PC-9 (cell line): Measurements from ENCODE around the gene TPX2. TPM values are rescaled to one million over a fixed set of nuclear protein-coding genes. Genes with fewer than 3 reads are reported as not detected.

Experiments
- BruUV-seq: library from RNA; stranded (reverse); fragments of 400-500 nt; replicated peaks from 2 replicates; lab custom pipeline; 2021; lab: Mats Ljungman, UMichigan
- CTCF ChIA-PET: fragments of 300-600 bp; sonication (Branson Sonifier 250); formaldehyde crosslinking; loops from one replicate; lab custom pipeline; 2022; ENCODE audit warnings: antibody characterized with exemption; lab: Charles Lee
- POLR2A ChIA-PET: fragments of 300-600 bp; sonication (Branson Sonifier 250); formaldehyde crosslinking; loops from one replicate; lab custom pipeline; 2022; ENCODE audit warnings: antibody characterized with exemption; ENCODE audit not compliant: unreplicated experiment; lab: Charles Lee
- DNase-seq, 2 experiments: peaks; one replicate each; pipeline versions ENCODE4 v3.0.0 to v3.0.0-alpha.2; 2015 to 2022; ENCODE audit warnings: mixed read lengths in 1 of 2
- H2AFZ ChIP-seq: fragments of 200-600 bp; sonication (generic); 2 replicates; pipeline ENCODE4 v1.8.1; 2017; ENCODE audit warnings: antibody characterized with exemption
- H3F3A ChIP-seq: fragments of 200-600 bp; sonication (generic); 2 replicates; pipeline ENCODE4 v1.8.1; 2017; ENCODE audit warnings: antibody characterized with exemption, mild to moderate bottlenecking, low read depth; ENCODE audit not compliant: insufficient read depth
- H3K27ac ChIP-seq: fragments of 200-600 bp; sonication (generic); 2 replicates; pipeline ENCODE4 v1.6.1; 2016; ENCODE audit warnings: mixed run types
- H3K27me3 ChIP-seq: fragments of 200-600 bp; sonication (generic); 2 replicates; pipeline ENCODE4 v1.6.1; 2016; ENCODE audit warnings: low read depth, mixed run types; ENCODE audit not compliant: insufficient read depth
- H3K36me3 ChIP-seq: fragments of 200-600 bp; sonication (generic); 2 replicates; pipeline ENCODE4 v1.6.1; 2016; ENCODE audit warnings: low read depth, mixed run types
- H3K4me1 ChIP-seq: fragments of 200-600 bp; sonication (generic); replicated peaks from 2 replicates; pipeline ENCODE4 v1.6.1; 2016; ENCODE audit warnings: mixed run types; ENCODE audit not compliant: insufficient read depth
- H3K4me2 ChIP-seq: fragments of 200-600 bp; sonication (generic); 2 replicates; pipeline ENCODE4 v1.6.1; 2017; ENCODE audit warnings: mixed run types
- H3K4me3 ChIP-seq: fragments of 200-600 bp; sonication (generic); 2 replicates; pipeline ENCODE4 v1.6.1; 2016; ENCODE audit warnings: mixed run types
- H3K79me2 ChIP-seq: fragments of 200-600 bp; sonication (generic); 2 replicates; pipeline ENCODE4 v1.6.1; 2017; ENCODE audit warnings: low read depth, mixed run types
- H3K9me2 ChIP-seq: fragments of 200-600 bp; sonication (generic); 2 replicates; pipeline ENCODE4 v1.8.1; 2017; ENCODE audit warnings: mild to moderate bottlenecking; ENCODE audit not compliant: insufficient read depth
- H3K9me3 ChIP-seq: fragments of 200-600 bp; sonication (generic); 2 replicates; pipeline ENCODE4 v1.8.1; 2016; ENCODE audit warnings: low read depth; ENCODE audit not compliant: insufficient read depth
- H4K20me1 ChIP-seq: fragments of 200-600 bp; sonication (generic); 2 replicates; pipeline ENCODE4 v1.8.1; 2017; ENCODE audit not compliant: insufficient read depth
- EZH2 ChIP-seq: fragments of 200-600 bp; sonication (generic); IDR thresholded peaks from 2 replicates; pipeline ENCODE4 v1.8.0; 2017; ENCODE audit warnings: antibody characterized with exemption, low read depth
- intact Hi-C: fragments of 100-400 bp; cut with micrococcal nuclease; formaldehyde crosslinking; loops from one replicate; pipeline ENCODE4 v1.10.0; 2022; ENCODE audit not compliant: unreplicated experiment
- total RNA-seq: library from RNA; stranded (reverse); gene quantifications from 2 replicates; pipeline ENCODE4 v1.2.3, GENCODE V29; 2021
- TF ChIP-seq, protein P1 (sequence below): fragments of 200-600 bp; sonication (generic); conservative IDR thresholded peaks from 2 replicates; pipeline ENCODE4 v1.6.1; 2017; ENCODE audit warnings: mixed run types, antibody characterized with exemption, mild to moderate bottlenecking, moderate library complexity

TPX2 gene
- total RNA-seq, 1 experiment from 2014 or later = 164 TPM

DNA sequence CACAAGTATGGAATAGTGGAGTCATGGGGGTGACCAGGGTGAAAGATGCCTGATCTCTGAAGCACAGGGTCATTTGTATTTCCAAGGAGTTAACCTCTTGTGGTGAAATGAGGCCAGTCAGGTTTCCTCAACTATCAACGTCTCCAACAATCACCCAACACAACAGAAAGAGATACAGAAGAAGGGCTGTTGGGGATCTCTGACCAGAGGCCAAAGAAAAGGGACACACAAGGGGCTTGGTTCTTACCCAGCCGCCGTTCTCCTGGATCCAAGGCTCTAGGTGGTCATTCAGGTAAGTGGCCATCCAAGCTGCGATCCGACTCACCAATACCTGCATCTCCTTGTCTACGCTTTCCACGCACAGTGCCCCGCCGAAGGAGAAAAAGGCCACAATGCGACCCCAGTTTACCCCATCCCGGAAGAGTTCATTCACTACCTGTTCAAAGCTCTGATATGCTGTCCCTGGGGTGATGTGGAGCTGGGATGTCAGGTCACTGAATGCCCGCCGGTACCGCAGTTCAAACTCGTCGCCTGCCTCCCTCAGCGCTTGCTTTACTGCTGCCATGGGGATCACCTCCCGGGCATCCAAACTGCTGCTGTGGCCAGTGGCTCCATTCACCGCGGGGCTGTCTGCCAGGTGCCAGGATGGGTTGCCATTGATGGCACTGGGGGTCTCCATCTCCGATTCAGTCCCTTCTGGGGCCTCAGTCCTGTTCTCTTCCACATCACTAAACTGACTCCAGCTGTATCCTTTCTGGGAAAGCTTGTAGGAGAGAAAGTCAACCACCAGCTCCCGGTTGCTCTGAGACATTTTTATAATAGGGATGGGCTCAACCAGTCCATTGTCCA lies 17.5 kb upstream of the TPX2 start:
- peaks cover 32% of the 10 kb centered on the region for H3K36me3 ChIP-seq
- H3K4me1 ChIP-seq = peaks cover 25% of the 10 kb centered on the region
- ChIA-PET POLR2A (interaction anchor here (0.6 to 2.8 kb wide), 4 partner anchors 8 to 161 kb away, joined by 3 to 28 read pairs (median 8); no protein-coding TSS in a partner anchor), CTCF (interaction anchor here (0.6 to 3.6 kb wide), 5 partner anchors 9 to 88 kb away, joined by 8 to 112 read pairs (median 13); no protein-coding TSS in a partner anchor)
- no peaks in the 10 kb centered on the region for H3K9me3 ChIP-seq
- peak overlapping the region; percentile 88 for H3K4me3 ChIP-seq
- TF ChIP-seq, protein P1, sequence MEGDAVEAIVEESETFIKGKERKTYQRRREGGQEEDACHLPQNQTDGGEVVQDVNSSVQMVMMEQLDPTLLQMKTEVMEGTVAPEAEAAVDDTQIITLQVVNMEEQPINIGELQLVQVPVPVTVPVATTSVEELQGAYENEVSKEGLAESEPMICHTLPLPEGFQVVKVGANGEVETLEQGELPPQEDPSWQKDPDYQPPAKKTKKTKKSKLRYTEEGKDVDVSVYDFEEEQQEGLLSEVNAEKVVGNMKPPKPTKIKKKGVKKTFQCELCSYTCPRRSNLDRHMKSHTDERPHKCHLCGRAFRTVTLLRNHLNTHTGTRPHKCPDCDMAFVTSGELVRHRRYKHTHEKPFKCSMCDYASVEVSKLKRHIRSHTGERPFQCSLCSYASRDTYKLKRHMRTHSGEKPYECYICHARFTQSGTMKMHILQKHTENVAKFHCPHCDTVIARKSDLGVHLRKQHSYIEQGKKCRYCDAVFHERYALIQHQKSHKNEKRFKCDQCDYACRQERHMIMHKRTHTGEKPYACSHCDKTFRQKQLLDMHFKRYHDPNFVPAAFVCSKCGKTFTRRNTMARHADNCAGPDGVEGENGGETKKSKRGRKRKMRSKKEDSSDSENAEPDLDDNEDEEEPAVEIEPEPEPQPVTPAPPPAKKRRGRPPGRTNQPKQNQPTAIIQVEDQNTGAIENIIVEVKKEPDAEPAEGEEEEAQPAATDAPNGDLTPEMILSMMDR = no peak; the same call in 1 of the 2 replicates
- TF ChIP-seq EZH2 = no peak
- H2AFZ ChIP-seq = no peak overlapping the region
- TSS peak; percentile 27 for BruUV-seq
- H3K79me2 ChIP-seq = peaks cover 66% of the 10 kb centered on the region
- peaks cover 61% of the 10 kb centered on the region for H3F3A ChIP-seq
- peak overlapping the region; percentile 99 for H3K27ac ChIP-seq
- no peaks in the 10 kb centered on the region for H4K20me1 ChIP-seq
- H3K27me3 ChIP-seq = no peaks in the 10 kb centered on the region
- no peaks in the 10 kb centered on the region for H3K9me2 ChIP-seq
- intact Hi-C loops = loop anchor here (2.0 kb wide), 1 partner anchor 161 kb away; no protein-coding TSS in a partner anchor
- no peak for DNase-seq
- H3K4me2 ChIP-seq = peak overlapping the region; percentile 97

DNA sequence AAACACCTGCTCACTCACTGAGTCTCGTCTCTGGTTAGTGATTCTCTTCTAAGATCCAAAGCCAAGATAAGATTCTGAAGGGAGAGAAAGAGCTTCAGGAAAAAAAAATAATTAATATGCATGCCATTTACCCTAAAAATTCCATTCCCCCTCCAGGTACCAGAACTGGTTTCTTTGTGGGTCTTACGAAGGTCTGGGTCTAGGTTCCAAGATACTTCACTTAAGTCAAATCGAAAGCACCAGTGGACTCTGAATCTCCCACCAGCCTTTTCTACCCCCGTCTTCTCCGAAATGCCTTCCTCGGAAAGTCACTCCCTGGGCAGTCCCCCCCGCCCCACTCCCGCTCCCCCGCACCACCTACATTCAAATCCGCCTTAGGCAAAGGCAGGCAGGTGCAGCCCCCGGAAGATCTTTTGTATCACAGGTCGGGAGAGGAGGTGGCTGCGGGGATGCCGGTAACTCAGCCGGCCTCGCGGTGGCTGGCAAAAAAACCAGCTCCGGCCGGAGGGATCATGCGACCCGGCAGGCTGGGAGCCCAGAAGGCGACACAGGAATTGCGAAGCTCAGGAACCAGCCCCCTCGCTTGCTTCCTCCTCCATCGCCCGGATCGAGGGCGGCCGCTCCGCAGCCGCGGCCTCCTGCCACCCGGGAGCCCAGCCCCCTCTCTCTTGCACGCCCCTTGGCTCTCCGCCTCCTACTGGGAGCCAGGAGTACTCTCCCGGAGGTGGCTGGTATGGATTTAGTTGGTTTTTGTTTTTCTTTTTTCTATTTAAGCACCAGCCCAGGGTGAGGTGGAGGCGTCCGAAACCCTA lies 16.6 kb upstream of the TPX2 start, which contains the start of gene BCL2L1:
Gene BCL2L1 (minus strand): TSS at position 612 of the 812 bp plus-strand sequence. CDS start 650 bp downstream, outside the sequence.
- POLR2A ChIA-PET = interaction anchor here (0.6 to 2.8 kb wide), 11 partner anchors 9 to 162 kb away, joined by 3 to 28 read pairs (median 5); no protein-coding TSS in a partner anchor
- TF ChIP-seq, protein P1 = peak; percentile 78
- no peak for TF ChIP-seq EZH2
- H3K9me2 ChIP-seq = no peaks in the 10 kb centered on the region

More for the DNA sequence above, 16.6 kb upstream of the TPX2 start, which contains the start of gene BCL2L1:
- Histone ChIP-seq H2AFZ (peak within 1 kb of the TSS; percentile 72), H3K27ac (peak within 1 kb of the TSS; percentile 99), H3F3A (peaks cover 62% of the 10 kb centered on the region), H3K27me3 (no peaks in the 10 kb centered on the region), H3K36me3 (peaks cover 26% of the 10 kb centered on the region), H4K20me1 (no peaks in the 10 kb centered on the region), H3K79me2 (peaks cover 58% of the 10 kb centered on the region), H3K4me2 (peak within 1 kb of the TSS; percentile 97), H3K4me1 (peaks cover 21% of the 10 kb centered on the region), H3K9me3 (no peaks in the 10 kb centered on the region), H3K4me3 (peak within 1 kb of the TSS; percentile 88)
- CTCF ChIA-PET = interaction anchor here (1.0 to 3.6 kb wide), 11 partner anchors 10 to 160 kb away, joined by 3 to 112 read pairs (median 11); partner anchors contain the start of gene TPX2
- intact Hi-C loops = loop anchor here (1.0 to 2.0 kb wide), 5 partner anchors 44 to 162 kb away; no protein-coding TSS in a partner anchor
- DNase-seq = peak; percentile 74 to 86
- BruUV-seq = no TSS peak
